GM12872 (cell line): ENCODE results near the gene PHETA1.

Experiments used
- CTCF ChIP-seq: IDR thresholded peaks from 3 replicates; pipeline ENCODE4 v1.5.1; 2011; ENCODE audit warnings: low read depth, mild to moderate bottlenecking, low read length, moderate library complexity; ENCODE audit not compliant: insufficient read depth

The PHETA1 gene

GRCh38 chr12:111361073-111361716 lies 7.7 kb downstream of the PHETA1 start:
- TF ChIP-seq CTCF, result no peak

GRCh38 chr12:111360325-111360930 lies 8.5 kb downstream of the PHETA1 start:
- TF ChIP-seq CTCF, result no peak

- TF ChIP-seq CTCF, result no peak
Observed at GRCh38 chr12:111359914-111360276, 9.0 kb downstream of the PHETA1 start.

GRCh38 chr12:111359231-111359913 lies 9.5 kb downstream of the PHETA1 start:
- no peak for TF ChIP-seq CTCF

- no peak for TF ChIP-seq CTCF
Observed at GRCh38 chr12:111355201-111355925, 13.5 kb downstream of the PHETA1 start.

- no peak for TF ChIP-seq CTCF
Observed at GRCh38 chr12:111354511-111354910, 14.4 kb downstream of the PHETA1 start.

- no peak for TF ChIP-seq CTCF
Observed at GRCh38 chr12:111353603-111354295, 15.1 kb downstream of the PHETA1 start.
